GM21526 (cell line): ENCODE results near the gene CA9.

Experiments
- ATAC-seq: cut with Tn5 transposase; IDR thresholded peaks from one replicate; pipeline ENCODE4 v1.9.1; 2021; ENCODE audit warnings: moderate library complexity; ENCODE audit not compliant: unreplicated experiment, low FRiP score

Gene CA9

DNA sequence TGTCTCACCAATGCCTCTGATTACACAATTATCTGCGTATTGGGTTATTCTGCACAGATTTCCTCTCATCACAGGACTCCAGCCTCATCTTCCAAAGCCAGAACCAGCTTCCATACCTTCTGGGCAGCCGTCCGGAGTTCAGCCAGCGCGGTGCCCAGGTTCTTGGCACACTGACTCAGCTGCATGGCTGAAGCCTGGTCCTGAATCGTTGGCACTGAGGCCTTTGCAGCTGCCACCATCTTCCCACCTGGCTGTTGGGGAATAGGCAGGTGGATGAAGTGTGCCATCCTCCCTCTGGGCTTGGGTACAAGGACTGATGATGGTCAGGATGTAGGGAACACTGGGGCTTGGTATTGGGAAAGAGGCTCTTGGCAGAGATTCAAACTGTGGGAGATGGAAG, 40.4 kb downstream of the CA9 start:
- no peak for ATAC-seq

- no peak for ATAC-seq
These were observed 41.0 kb downstream of the CA9 start for GRCh38 chr9:35714579-35715252.

- ATAC-seq = no peak
These were observed 42.5 kb downstream of the CA9 start for GRCh38 chr9:35716230-35716629.

GRCh38 chr9:35717132-35717870, 43.6 kb downstream of the CA9 start:
- no peak for ATAC-seq

DNA sequence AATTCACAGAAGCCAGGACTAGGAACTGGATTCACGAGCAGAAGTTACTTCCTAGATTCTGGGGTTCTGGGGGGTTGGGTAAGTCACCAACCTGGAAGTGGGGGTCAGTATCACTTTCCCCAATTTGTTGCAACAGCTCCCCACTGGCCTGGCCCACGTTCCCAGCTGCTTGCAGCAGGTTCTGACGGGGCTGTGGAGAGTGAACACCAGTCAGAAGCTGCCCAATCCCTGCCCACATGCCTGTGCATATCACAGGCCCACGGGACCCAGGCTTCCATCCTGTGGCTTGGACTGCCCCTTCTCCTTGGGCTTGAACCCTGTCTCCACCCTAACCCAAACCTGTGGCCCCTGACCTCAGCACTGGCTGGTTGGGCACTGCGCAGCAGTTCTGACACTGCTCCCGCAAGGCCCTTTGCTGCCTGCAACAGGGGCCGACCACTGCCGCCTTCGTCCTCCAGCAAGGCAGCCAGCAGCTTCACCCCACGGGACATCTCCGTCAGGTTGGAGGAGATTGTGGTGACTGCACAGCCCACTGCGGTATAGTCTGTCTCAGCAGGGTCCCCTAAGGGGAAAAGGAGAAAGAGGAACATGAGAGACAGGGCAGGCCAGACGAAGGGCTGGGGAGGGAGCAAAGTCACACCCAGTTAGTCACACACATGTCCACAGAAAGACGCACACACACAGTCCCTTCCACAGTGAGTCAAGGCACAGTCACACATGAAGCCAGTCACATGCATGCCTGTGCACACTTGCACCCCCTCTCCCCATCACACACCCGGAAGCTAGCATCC, 45.2 kb downstream of the CA9 start:
- ATAC-seq = no peak

DNA sequence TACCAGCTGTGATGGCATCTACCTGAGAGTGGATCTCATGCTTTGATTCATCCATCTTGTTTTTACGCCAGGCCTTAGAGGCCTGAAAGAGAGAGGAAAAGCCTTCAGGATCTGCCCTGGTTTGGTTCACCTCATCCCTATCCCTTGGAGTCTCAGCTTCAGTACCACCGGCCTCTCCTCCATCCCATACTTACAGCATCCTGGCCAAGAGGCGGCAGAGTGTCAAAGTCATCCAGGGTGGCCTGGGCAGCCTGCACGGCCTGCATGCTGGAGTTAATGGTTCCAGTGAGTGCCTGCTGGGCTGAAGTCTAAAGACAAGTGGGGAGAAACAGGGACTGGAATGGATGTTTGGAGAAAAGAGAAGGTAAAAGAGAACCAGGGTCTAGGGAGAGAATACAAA, 45.8 kb downstream of the CA9 start:
- ATAC-seq = no peak

GRCh38 chr9:35723426-35723825, 49.7 kb downstream of the CA9 start:
- no peak for ATAC-seq

DNA sequence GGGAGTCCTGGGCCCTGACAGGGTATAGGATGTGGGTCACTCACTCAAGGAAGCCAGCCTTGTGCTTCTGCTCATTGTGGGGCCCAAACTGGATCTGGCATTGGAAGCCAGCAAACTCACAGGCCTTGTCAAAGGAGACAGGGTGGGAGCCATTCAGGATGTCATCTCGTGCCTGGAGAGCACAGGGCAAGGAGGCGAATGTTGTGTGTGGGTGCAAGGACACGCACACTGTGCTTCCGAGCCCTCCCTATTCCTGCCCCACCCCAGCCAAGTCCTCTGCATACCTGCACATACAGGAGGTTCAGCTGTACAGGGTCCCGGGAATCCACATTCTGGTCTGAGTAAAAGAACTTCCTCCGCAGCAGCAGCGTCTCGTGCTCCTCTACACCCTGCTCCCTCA, 50.2 kb downstream of the CA9 start:
- ATAC-seq = no peak

DNA sequence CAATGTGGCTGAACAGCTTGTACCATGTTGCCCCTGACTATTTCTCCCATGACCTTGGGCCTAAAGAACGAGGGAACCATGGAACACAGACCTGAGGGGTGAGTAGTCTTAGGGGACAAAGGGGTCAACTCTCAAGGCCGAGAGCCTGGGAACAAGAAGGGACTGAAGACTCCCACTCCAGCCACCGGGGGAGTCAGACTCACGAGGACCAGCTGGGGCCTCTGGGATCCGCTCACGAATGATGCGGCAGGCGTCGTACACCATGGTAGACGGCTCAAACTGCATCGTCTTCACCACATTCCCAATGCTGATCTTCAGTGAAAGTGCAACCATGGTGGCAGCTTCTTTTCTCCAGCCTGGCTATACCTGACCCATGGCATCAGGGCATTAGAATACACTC, 51.6 kb downstream of the CA9 start:
- no peak for ATAC-seq

GRCh38 chr9:35726931-35727330, 53.2 kb downstream of the CA9 start:
- ATAC-seq = no peak

DNA sequence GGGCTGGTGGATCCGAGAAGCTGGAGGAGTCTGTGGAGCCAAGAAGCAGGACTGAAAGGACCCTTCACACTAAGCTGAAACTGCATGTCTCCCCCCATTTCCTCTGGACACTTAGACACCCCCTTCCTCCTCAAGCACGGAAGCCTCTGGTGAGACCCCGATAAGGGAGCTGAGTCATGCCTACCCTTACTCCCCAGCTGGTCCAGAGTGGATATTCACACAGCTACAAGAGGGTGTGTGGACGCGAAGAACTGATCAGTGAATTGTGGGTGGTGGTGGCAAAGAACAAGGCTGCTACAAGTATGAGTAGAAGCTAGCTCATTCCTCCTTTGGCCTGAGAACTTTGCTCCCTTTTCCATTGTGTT, 53.9 kb downstream of the CA9 start:
- no peak for ATAC-seq

DNA sequence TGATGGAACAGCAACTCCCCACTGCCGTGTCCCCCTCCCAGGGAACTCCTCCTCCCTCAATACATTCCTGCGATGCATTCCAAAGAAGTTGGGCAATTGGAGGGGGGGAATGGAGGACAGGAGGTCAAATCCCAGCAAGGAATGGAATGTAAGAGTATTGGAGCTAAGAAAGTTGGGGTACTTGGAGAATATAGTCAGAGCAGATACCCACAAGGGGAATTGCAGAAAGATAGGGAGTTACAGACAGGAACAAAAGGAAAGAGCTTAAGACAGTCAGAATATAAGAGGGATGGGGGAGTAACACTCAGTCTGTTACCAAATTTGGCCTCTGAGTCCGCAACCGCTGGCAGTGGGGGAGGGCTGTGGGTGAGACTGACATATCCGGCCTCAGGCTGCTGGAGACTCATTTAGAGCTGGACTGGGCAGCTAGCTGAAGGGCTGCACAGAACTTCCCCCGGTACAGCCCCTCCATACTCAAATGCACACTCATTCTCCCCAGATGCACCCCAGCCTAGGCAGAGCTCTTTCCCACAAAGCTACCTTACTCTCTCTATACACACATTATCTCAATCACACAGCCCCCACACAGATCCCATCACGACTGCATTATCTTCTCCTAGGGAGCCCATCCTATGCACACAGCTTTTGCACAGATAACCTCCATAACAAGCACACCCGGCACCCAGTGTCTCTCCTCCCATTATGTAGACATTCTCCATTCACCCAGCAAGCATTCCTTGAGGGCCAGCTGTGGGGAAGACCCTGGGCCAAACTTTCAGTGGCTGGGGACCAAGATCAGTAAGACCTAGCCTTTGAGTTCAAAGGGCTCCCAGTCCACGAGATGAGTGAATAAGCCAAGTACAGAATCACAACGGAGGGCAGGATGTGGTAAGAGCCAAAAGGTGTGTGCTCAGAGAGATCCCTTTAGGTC, 54.6 kb downstream of the CA9 start:
- no peak for ATAC-seq

- ATAC-seq = no peak
These were observed 55.4 kb downstream of the CA9 start for GRCh38 chr9:35729101-35729500.

DNA sequence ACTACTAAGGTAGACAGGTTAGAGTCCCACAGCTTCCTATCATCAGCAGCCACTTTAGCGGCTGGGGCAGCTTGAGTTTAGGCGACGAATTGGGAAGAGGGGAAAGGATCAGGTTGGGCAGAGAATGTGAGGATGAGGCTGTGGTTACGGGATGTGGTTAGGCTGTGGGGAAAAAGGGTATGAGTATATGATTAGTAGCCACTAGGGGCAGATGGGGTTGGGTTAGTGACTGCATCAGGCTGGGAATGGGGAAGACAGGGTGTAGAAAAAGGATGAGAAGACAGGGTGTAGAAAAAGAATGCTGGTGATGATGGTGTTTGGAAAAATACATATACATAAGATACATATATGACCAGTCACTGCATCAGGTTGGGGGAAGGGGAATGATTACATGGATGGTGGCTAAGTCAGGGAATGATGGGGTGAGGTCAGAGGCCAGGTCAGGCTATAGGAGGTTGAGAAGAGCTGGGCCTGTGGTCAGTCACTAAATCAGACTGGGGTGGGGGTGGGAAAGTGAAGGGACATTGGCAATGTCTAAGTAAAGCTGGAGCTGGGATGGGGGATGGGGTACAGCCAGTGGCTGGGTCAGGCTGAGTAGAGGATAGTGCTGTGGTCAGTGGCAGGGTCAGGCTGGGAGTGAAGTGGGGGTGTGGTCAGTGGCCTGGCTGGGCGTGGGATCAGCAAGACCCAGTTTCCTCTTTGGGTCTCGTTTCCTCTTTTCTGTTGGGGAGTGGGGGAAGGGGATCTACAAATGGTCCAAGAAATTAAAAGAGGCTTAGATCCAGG, 56.2 kb downstream of the CA9 start:
- no peak for ATAC-seq

- ATAC-seq = no peak
These were observed 56.7 kb downstream of the CA9 start for GRCh38 chr9:35730486-35730854.
